ENCODE data around the gene SLC29A2.
"Not testable (repeated sequence)": the region's sequence is repeated elsewhere in the genome, so short reads cannot be mapped to it uniquely, and the experiment has no call there.

Gene SLC29A2

GRCh38 chr11:66333896-66334604 lies 37.5 kb downstream of the SLC29A2 start:
- peak; percentile 44 for DNase-seq (ENCODE audit: low spot score)

- DNase-seq (ENCODE audit: low spot score), result no peak
Observed at GRCh38 chr11:66333220-66333877, 38.2 kb downstream of the SLC29A2 start.

DNA sequence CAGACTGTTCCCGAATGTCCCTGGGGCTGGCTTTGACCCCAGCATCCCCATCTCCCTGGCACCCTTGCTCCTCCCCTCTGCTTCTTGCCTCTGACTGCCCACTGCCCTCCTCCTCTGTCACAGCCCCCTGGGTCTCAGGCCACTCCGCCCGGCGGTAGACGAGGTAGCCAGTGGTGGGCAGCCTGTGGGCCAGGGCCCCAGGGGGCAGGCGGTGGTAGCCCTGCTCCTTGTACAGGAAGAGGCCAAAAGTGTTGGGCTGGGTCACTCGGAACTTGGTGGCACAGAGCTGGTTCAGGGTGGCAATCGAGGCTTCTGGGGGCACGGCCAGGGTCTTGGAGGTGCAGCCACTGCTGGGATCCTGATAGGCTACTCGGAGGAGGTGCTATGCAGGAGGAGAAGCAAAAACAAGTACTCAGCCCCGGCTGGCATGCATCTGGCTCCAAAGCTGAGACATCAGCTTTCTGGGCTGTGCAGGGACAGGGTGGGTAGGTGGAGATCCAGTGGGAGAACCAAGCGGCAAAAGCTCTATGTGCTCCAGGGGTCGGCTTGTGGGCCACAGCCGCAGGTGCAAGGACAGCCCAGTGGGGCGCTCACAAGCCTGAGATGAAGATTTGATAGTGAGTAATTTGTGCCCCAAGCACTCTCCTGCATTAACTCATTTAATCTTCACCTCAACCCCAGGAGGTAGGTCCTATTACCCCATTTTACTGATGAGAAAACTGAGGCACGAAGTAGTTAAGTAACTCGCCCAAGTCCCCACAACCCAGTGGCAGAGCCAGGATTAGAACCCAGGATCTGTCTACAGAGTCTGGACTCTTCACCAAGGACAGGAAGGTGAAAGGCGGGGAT lies 39.0 kb downstream of the SLC29A2 start:
- no peak for DNase-seq (ENCODE audit: low spot score)

GRCh38 chr11:66331542-66332370 lies 39.8 kb downstream of the SLC29A2 start:
- DNase-seq (ENCODE audit: low spot score), result no peak

DNA sequence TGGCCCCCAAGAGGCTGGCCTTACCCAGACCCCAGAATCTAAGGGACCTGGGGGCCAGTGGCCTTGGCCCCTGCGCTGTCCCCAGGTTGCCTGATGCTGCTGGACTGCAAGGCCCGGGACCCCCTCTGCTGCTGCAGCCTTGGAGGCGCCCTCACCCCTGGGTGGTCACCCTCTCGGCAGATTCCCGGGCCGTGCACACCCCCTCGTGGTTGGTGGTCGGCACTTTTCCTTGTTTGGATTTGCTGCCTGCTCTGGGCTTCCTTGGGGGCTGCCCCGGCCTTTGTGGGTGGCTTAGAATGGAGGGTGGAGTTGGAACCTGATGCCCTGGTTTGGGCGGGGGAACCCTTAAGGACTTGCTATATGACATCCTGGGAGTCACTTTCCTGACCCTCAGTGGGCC lies 40.6 kb downstream of the SLC29A2 start:
- DNase-seq (ENCODE audit: low spot score), result no peak

DNA sequence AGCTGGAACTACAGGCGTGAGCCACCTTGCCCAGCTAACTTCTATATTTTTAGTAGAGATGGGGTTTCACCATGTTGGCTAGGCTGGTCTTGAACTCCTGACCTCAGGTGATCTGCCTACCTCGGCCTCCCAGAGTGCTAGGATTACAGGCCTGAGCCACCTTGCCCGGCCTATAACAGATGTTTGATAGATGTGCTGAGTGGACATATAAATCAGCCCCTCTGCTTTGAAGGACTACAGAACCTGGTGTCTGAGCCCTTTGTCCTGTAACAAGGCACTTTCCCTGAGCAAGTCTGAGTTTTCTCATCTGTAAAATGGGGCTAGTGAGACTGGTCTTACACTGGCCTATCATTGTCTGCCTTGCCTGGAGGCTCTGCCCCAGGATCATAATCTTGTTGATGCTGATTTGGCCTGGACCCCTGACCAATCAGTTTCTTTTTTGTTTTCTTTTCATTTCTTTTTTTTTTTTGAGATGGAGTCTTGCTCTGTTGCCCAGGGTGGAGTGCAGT lies 42.3 kb downstream of the SLC29A2 start:
- no peak for DNase-seq (ENCODE audit: low spot score)

GRCh38 chr11:66328302-66329144 lies 43.0 kb downstream of the SLC29A2 start:
- DNase-seq (ENCODE audit: low spot score), result peak; percentile 80

DNA sequence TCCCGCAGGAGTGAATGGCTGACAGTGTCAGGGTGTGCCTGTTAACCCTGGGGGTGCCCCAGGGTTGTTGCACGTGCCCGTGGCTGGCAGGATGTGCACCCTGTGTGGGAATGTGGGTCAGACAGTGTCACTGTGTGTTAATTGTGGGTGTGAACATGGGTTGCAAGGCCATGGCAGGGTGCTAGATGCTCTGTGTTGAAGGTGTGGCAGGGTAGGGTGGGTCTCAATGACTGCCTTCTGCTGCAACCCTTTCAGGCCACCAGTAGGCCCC lies 43.6 kb downstream of the SLC29A2 start:
- no peak for DNase-seq (ENCODE audit: low spot score)

DNA sequence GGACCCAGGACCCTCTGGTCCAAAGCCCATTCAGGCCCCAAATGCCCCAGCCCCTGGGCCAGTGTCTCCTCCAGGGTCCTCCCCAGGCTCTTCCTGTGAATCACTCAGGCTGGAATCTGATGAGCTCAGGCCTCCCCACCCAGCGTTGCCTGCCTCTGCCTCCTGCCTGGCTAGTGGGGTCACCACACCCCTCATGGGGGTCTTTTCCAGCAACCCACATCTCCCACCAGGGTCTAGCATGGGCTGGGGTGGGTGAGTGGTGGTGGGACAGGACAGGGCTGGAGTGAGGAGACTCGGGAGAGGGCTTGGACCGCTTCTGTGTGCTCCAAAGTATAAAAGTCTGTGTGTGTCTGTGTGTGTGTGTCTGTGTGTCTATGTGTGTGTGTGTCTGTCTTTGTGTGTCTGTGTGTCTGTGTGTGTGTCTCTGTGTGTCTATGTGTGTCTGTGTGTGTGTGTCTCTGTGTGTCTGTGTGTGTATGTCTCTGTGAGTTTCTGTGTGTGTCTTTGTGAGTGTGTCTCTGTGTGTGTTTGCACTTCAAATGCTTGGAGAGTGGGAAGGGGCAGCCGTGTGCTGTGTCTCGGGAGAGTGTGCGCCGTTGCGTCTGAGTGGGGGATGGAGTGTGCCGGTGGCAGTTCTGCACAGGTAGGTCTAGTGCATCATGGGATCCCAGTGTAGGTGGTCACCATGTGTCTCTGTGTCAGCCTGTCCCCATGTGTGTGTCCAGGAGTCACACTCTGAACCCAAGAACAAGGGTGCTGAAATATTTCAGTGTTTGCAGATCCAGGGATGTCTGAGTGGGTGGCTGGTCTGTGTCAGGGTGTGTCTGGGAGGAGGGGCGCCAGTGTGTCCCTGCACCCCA lies 44.2 kb downstream of the SLC29A2 start:
- DNase-seq (ENCODE audit: low spot score), result no peak

GRCh38 chr11:66326261-66327111 lies 45.1 kb downstream of the SLC29A2 start:
- DNase-seq (ENCODE audit: low spot score), result no peak

DNA sequence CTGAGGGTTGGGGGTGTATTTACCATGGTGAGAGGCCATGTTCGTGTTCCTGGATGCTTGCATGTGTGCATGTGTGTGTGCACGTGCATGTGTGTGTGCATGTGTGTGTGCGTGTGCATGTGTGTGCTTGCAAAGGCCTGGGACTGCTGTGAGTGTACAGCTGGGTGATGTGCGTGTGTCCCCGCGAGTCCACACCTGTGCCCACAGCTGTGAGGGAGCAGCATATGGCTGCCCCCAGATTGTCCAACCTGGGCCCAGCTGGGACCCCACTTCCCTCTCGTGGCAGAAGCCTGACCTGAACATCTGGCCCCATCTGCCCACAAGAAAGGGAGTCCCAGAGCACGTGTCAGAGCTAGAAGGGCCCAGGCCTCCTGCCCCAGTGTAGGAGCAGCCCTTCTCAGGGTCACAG lies 46.3 kb downstream of the SLC29A2 start:
- no peak for DNase-seq (ENCODE audit: low spot score)

- no peak for DNase-seq (ENCODE audit: low spot score)
Observed at GRCh38 chr11:66324664-66325063, 46.9 kb downstream of the SLC29A2 start.

DNA sequence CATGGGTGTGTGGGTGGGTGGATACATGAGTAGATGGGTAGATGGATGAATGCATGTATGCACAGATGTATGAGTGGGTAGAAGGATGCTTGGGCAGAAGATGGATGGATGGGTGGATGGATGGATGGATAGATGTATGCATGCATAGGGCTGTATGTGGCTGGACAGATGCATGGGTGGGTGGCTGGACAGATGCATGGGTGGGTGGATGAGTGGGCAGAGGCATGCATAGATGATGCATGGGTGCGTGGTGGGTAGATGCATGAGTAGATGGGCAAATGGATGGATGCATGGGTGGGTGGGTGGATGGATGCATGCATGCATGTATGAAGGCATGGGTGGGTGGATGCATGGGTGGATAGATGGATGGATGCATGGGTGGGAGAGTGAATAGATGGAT lies 47.9 kb downstream of the SLC29A2 start:
- DNase-seq (ENCODE audit: low spot score), result no peak

GRCh38 chr11:66322732-66323427 lies 48.7 kb downstream of the SLC29A2 start:
- no peak for DNase-seq (ENCODE audit: low spot score)

- no peak for DNase-seq (ENCODE audit: low spot score)
Observed at GRCh38 chr11:66321606-66322005, 50.0 kb downstream of the SLC29A2 start.

DNA sequence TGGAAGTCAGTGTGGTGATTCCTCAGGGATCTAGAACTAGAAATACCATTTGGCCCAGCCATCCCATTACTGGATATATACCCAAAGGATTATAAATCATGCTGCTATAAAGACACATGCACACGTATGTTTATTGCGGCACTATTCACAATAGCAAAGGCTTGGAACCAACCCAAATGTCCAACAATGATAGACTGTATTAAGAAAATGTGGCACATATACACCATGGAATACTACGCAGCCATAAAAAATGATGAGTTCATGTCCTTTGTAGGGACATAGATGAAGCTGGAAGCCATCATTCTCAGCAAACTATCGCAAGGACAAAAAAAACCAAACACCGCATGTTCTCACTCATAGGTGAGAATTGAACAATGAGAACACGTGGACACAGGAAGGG lies 50.8 kb downstream of the SLC29A2 start:
- DNase-seq (ENCODE audit: low spot score), result not testable (repeated sequence)

DNA sequence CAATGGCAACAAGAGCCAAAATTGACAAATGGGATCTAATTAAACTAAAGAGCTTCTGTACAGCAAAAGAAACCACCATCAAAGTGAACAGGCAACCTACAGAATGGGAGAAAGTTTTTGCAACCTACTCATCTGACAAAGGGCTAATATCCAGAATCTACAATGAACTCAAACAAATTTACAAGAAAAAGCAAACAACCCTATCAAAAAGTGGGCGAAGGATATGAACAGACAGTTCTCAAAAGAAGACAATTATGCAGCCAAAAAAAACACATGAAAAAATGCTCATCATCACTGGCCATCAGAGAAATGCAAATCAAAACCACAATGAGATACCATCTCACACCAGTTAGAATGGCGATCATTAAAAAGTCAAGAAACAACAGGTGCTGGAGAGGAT lies 51.3 kb downstream of the SLC29A2 start:
- not testable (repeated sequence) for DNase-seq (ENCODE audit: low spot score)

GRCh38 chr11:66318600-66318970 lies 53.0 kb downstream of the SLC29A2 start:
- no peak for DNase-seq (ENCODE audit: low spot score)
